Testis (tissue), 3 donors: ENCODE data around the gene ARID1B. TPM values are rescaled to one million over a fixed set of nuclear protein-coding genes. Genes with fewer than 3 reads are reported as not detected.

Experiments used
- DNase-seq: peaks from one replicate; pipeline ENCODE4 v3.0.0-alpha.2; 2019
- H3K27ac ChIP-seq, 2 donors: fragments of 200-600 bp; sonication (generic); one replicate each; pipeline ENCODE4 v1.5.1; 2019
- H3K27me3 ChIP-seq: fragments of 200-600 bp; sonication (generic); one replicate; pipeline ENCODE4 v1.5.1; 2019
- H3K36me3 ChIP-seq: fragments of 200-600 bp; sonication (generic); one replicate; pipeline ENCODE4 v1.5.1; 2017; ENCODE audit warnings: low read depth; ENCODE audit errors: missing control alignments
- H3K4me1 ChIP-seq: fragments of 200-600 bp; sonication (generic); one replicate; pipeline ENCODE4 v1.5.1; 2019
- H3K4me3 ChIP-seq, 2 donors: fragments of 200-600 bp; sonication (generic); one replicate each; pipeline ENCODE4 v1.5.1; 2017 to 2019
- H3K9me3 ChIP-seq: fragments of 200-600 bp; sonication (generic); one replicate; pipeline ENCODE4 v1.5.1; 2017
- CTCF ChIP-seq, 3 experiments: fragments of 450-650 bp in 2 of 3; fragments of 200-600 bp in 1 of 3; sonication (generic) in 1 of 3; IDR thresholded peaks; one replicate each; pipeline ENCODE4 v1.5.1; 2016 to 2019; ENCODE audit warnings: antibody characterized with exemption in 3 of 3, mild to moderate bottlenecking in 2 of 3, moderate library complexity in 1 of 3
- POLR2A ChIP-seq: fragments of 450-650 bp; IDR thresholded peaks from one replicate; pipeline ENCODE4 v1.6.1; 2017; ENCODE audit warnings: antibody characterized with exemption, mild to moderate bottlenecking, moderate library complexity
- WGBS, 2 donors: methylation state at CpG; one replicate each; pipeline ENCODE4 v1.1.5; 2018; 5-methylcytosine and 5-hydroxymethylcytosine counted together
- intact Hi-C: fragments of 100-400 bp; cut with DNase I; formaldehyde crosslinking; loops from one replicate; pipeline ENCODE4 v1.15.1; 2023; ENCODE audit warnings: low total_unique reads
- microRNA-seq, 2 donors: library from miRNA; unstranded; fragments of <30 nt; microRNA quantifications; one replicate each; pipeline ENCODE4, GENCODE V29; 2016; ENCODE audit warnings: borderline number of aligned reads in 2 of 2, borderline replicate concordance in 1 of 2
- polyA plus RNA-seq: library from polyadenylated mRNA; stranded (reverse); fragments of 350-450 nt; fragmentation: Illumina TruSeq; extraction: RNeasy Lipid Tissue Mini Kit (QIAGEN cat#74804); gene quantifications from one replicate; pipeline ENCODE4 v1.2.3, GENCODE V29; 2014; ENCODE audit warnings: low read depth, low replicate concordance; ENCODE audit not compliant: insufficient read depth
- small RNA-seq, 2 donors: library from RNA; depleted of rRNA; stranded (forward); fragments of <200 nt; gene quantifications; one replicate each; pipeline ENCODE3, GENCODE V24; 2016
- total RNA-seq, 2 donors: library from RNA; depleted of rRNA; stranded (reverse); fragments of >200 nt; gene quantifications; one replicate each; pipeline ENCODE4 v1.2.3, GENCODE V29; 2016

ARID1B gene
- total and polyA plus RNA-seq, 3 donors from 2014 or later = 26.2 to 126 (median 103) TPM

DNA sequence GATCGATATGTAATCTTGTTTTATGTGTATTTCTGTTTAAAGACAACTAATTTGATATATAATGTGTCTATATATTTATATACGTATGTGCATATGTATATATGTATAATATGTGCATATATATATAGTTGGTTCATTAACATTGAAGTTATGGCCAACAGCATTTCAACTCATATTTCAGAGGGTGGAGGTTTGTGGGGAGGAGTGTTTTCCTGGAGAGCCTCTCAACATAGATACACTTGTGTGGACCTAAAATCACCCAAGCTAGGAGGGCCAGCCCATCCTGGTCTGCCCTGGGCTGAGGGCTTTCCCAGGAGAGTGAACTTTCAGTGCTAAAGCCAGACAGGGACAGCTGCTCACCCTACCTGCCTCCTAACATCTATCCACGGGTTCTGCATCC lies 477.4 kb downstream of the ARID1B start:
- intact Hi-C loops = no loop called here
- 92 to 95% methylated on average over 3 of the region's 3 CpGs for WGBS, 2 donors
- Histone ChIP-seq H3K4me1 (no peaks in the 10 kb centered on the region), H3K4me3 (no peak overlapping the region), H3K36me3 (no peaks in the 10 kb centered on the region), H3K27ac (no peak overlapping the region), H3K27me3 (no peaks in the 10 kb centered on the region), H3K9me3 (no peaks in the 10 kb centered on the region)
- no peak for DNase-seq
- TF ChIP-seq CTCF (IDR thresholded peaks at IDR 0.05) (no peak), POLR2A (no peak)

- H3K27ac ChIP-seq = no peak overlapping the region
- no peak for DNase-seq
- no peak overlapping the region for H3K4me3 ChIP-seq
- TF ChIP-seq CTCF (IDR thresholded peaks at IDR 0.05) = no peak
- no peak for TF ChIP-seq POLR2A
- 97% methylated on average over 3 of the region's 3 CpGs for WGBS, 2 donors
- H3K4me1 ChIP-seq = no peaks in the 10 kb centered on the region
- H3K36me3 ChIP-seq = no peaks in the 10 kb centered on the region
- H3K27me3 ChIP-seq = no peaks in the 10 kb centered on the region
- H3K9me3 ChIP-seq = no peaks in the 10 kb centered on the region
- intact Hi-C loops = no loop called here
Measured at GRCh38 chr6:157255079-157255478, 477.9 kb downstream of the ARID1B start.

DNA sequence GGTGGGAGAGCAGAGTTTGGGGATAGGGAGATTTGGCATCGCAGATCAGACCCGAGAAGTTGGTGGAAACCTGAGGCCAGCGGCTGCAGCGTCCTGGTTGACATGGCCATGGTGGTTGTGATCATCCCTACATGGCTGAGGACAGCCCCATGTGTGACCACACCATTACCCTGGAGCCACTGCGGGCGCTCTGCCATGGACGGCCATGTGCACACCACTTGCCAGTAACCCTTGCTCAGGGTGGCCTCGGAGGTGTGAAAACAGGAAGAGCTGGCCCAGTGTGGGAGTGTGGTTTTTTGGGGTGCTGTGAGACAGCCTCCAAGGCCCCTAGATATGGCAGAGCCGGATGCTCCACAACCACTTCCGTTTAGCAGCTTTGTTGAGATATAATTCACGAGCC lies 481.7 kb downstream of the ARID1B start:
- H3K9me3 ChIP-seq = no peaks in the 10 kb centered on the region
- no peak overlapping the region for H3K27ac ChIP-seq
- no peaks in the 10 kb centered on the region for H3K27me3 ChIP-seq
- H3K36me3 ChIP-seq = no peaks in the 10 kb centered on the region
- peaks cover 4% of the 10 kb centered on the region for H3K4me1 ChIP-seq
- intact Hi-C loops = no loop called here
- no peak for TF ChIP-seq POLR2A
- TF ChIP-seq CTCF (IDR thresholded peaks at IDR 0.05) = no peak
- no peak for DNase-seq
- WGBS, 2 donors = 90 to 93% methylated on average over 5 to 11 of the region's 11 CpGs
- H3K4me3 ChIP-seq = no peak overlapping the region

- intact Hi-C loops = no loop called here
- TF ChIP-seq CTCF (IDR thresholded peaks at IDR 0.05) (no peak), POLR2A (no peak)
- H3K4me1 ChIP-seq = peaks cover 4% of the 10 kb centered on the region
- no peaks in the 10 kb centered on the region for H3K9me3 ChIP-seq
- no peaks in the 10 kb centered on the region for H3K36me3 ChIP-seq
- DNase-seq = no peak
- H3K27ac ChIP-seq = no peak overlapping the region
- 91% methylated on average over 9 of the region's 9 CpGs for WGBS, 2 donors
- H3K4me3 ChIP-seq = no peak overlapping the region
- H3K27me3 ChIP-seq = no peaks in the 10 kb centered on the region
Measured at GRCh38 chr6:157259443-157259842, 482.3 kb downstream of the ARID1B start.

Small RNA genes within 50 kb of the gene (microRNA-seq; reads per million reads assigned to microRNA genes)
- 0 reads per million in 2 donors for gene MIR4466

Small RNA genes within 50 kb of the gene (small RNA-seq; reads per million reads assigned to genes)
- gene AL355297.2 (0 reads per million in 2 donors), gene MIR4466 (0 reads per million in 2 donors)
